DOHH2 (cell line): ENCODE data around the gene ANG.

Experiments
- CTCF ChIP-seq: fragments of 200-600 bp; sonication (generic); IDR thresholded peaks from one replicate; pipeline ENCODE4 v1.5.1; 2014; ENCODE audit warnings: antibody characterized with exemption, mild to moderate bottlenecking, low read depth, low read length; ENCODE audit not compliant: poor library complexity, severe bottlenecking
- EZH2phosphoT487 ChIP-seq: fragments of 200-600 bp; sonication (generic); IDR thresholded peaks from 2 replicates; pipeline ENCODE4 v1.6.1; 2017; ENCODE audit warnings: borderline replicate concordance, mild to moderate bottlenecking, antibody characterized with exemption, low read length, moderate library complexity, mixed read lengths

- TF ChIP-seq CTCF (no peak), EZH2phosphoT487 (no peak)
These were observed 20.6 kb upstream of the ANG start for GRCh38 chr14:20667957-20668356.
